NCI-H2107 treated with DMSO at 0.1 percent for 48 hours (cell line): ENCODE data around the gene ZDHHC11B.
"Not testable (repeated sequence)": the region's sequence is repeated elsewhere in the genome, so short reads cannot be mapped to it uniquely, and the experiment has no call there.

Experiments
- DNase-seq: peaks from one replicate; lab custom pipeline; 2025; ENCODE audit not compliant: unreplicated experiment; lab: John Stamatoyannopoulos, UW

Gene ZDHHC11B

DNA sequence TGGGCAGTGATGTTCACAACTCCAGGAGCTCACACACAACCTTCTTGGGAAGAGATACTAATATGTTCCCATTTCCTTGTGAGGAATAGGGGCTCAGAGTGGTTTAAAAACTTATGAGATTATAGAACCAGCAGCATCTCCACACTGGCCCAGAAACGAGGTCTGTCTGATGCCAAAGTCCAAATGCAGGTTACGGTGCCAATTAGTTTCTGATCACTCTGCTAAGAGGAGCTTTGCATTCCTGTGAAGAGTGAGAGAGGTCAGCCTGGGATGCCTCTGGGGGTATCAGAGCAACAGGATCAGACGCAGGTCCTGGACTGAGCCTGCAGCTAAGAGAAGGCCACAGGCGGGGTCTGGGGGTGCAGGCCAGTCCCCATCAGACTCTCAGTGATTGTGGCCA is 61.2 kb downstream of the ZDHHC11B start:
- DNase-seq, result not testable (repeated sequence)

DNA sequence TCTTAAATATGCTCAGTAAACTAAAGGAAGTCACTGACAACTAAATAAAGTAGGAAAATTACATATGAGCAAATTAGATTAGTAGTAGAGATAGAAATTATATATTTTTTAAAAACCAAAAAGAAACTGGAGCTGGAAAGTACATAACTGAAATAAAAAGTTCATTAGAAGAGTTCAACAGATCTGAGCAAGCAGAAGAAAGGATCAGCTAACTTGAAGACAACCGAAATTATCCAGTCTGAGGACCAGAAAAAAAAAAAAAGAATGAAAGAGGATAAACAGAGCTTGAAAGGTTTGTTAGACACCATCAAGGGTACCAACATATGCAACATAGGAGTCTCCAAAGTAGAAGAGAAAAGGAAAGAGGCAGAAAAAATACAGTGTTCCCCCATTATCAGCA is 65.2 kb downstream of the ZDHHC11B start:
- DNase-seq, result not testable (repeated sequence)

DNA sequence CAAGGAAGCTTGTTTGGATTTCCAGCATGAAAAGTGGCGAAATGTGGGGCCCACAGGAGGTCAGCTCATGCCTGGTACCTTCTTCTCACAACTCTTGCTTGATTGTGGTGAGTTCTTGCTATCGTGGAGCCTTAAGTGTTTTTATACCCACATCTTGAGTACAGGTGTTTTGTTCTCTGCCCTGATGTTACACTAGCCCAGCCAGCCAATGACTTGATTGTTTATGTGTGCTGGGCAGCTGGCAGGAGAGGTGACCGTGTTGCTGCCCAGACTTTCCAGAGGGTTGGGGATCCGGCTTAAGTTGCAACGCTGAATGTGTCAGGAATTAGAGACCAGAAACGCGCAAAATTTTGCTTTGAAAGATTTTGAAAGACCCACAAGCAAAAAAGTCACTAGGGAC is 67.4 kb downstream of the ZDHHC11B start:
- no peak for DNase-seq

DNA sequence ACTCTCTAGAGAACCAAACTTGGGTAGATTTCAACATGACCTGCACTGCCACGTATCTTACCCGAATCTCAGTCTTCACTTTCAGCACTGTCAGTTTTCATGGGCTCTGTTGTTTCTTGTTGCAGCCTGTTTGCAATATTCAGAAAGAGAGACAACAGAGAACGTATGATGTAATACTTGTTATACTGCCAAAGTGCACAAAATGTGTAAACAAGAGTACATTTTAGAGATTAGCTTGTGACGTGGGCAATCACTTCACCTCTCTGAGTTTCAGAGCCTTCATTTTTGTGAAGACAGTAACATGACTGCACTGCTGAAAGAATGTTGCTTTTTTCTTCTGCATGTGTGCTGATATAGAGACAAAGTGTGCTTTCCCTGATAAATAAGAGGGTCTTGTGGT is 67.8 kb downstream of the ZDHHC11B start:
- not testable (repeated sequence) for DNase-seq

DNA sequence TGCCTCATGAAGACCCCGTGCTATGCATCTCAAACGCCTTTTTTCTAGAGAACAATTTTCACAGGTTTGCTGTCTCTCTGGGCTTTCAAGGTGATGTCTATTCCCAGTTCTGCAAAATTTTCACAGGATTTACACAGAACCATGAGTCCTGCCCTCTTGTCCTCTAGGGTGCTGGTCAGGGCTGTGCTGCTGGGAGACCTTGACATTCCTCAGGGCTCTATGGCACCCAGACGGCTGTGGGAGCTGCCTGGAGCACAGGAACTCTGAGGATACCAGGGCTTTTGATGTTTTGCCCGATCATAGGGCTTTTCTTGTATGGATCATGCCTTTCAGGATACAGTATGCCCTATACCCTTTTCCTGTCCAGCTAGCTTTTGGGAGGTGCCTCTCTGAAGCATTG is 68.9 kb downstream of the ZDHHC11B start:
- DNase-seq, result not testable (repeated sequence)

DNA sequence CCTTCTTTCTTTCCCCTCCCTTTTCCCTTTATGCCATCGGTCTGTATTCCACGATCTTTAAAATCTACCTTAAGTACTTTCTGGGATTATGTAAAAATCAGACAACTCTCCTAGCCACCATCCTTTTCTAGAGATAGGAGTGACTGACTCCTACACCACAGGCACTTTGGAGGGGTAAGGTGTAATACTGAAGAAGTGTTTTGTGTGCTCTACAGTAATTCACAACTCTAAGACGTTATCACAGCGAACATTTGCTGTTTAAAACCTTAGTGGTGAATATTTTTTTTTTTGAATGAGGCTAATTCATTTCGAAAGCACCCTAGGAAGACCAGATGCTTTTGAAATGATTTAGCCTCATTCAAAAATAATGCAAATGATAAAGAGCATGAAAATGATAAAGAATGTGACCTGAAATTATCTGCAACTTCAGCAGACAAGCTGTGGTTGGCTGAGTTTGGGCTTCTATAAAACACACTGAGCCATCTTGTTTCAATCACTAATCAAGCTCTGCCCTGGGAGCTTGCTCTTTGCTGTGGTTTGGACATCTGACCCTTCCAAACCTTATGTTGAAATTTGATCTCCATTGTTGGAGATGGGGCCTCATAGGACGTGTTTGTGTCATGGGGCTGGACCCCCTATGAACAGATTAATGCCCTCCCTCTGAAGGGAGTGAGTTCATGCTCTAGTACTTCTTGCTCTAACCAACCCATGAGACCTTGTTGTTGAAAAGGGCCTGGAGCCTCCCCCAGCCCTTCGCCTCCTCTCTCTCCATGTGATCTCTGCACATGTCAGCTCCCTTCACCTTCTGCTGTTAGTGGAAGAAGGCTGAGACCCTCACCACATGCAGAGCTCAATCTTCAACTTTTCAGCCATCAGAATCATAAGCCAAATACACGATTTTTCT is 70.1 kb downstream of the ZDHHC11B start:
- DNase-seq, result not testable (repeated sequence)

DNA sequence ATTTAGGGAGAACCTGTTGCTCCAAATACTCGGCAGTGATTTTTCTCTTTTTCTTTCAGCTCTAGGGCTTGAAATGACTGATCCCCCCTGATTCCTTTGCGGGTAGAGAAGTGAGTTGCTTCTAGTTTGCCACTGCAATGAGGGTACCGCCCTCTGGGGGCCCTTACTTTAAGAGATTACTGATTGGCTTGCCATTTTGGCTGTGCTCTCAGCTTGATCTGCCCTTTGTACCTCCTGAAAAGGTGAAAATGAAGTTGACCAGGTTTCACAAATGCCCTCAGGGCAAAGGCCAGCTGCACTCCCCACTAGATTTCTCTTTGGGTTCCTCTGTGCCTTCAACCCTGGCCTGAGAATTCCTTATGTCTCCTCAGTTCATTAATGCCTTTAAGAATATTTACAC is 70.8 kb downstream of the ZDHHC11B start:
- not testable (repeated sequence) for DNase-seq

DNA sequence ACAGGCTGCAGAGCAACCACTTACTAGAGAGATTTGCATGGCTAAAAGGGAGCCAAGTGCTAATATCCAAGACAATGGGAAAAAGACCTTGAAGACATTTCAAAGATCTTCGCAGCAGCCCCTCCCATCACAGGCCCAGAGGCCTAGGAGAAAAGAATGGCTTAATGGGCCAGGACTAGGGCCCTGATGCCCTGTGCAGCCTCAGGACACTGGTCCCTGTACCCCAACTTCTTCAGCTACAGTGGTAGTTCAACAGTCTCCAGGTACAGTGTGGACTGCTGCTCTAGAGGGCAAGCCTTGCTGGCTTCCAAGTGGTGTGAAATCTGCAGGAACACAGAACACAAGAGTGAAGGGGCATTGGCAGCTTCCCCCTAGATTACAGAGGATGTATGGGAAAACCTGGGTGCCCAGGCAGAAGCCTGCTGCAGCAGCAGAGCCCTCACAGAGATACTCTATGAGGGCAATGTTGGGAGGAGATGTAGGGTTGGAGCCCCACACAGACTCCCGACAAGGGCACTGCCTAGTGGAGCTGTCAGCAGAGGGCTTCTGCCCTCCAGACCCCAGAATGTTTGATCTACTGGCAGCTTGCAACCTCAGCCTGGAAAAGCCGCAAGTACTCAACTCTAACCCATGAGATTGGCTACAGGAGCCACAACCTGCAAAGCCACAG is 75.5 kb downstream of the ZDHHC11B start:
- DNase-seq, result not testable (repeated sequence)

DNA sequence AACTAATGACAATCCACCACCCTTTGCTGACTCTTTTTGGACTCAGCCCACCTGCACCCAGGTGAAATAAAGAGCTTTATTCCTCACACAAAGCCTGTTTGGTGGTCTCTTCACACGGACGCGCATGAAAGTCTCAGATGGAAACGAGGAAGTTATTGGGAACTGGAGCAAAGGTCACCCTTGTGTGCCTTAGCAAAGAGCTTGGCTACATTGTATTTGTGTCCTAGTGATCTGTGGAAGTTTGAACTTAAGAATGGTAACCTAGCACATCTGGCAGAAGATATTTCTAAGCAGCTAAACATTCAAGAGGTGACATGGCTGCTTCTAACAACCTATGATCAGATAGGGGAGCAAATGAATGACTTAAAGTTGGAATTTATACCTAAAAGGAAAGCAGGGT is 76.2 kb downstream of the ZDHHC11B start:
- not testable (repeated sequence) for DNase-seq

DNA sequence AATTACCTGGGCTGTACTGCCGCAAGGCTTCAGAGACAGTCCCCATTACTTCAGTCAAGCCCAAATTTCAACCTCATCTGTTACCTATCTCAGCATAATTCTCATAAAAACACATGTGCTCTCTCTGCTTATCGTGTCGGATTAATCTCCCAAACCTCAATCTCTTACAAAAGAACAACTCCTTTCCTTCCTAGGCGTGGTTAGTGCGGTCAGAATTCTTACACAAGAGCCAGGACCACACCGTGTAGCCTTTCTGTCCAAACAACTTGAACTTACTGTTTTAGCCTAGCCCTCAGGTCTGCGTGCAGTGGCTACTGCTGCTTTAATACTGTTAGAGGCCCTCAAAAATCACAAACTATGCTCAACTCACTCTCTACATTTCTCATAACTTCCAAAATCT is 78.4 kb downstream of the ZDHHC11B start:
- DNase-seq, result not testable (repeated sequence)

DNA sequence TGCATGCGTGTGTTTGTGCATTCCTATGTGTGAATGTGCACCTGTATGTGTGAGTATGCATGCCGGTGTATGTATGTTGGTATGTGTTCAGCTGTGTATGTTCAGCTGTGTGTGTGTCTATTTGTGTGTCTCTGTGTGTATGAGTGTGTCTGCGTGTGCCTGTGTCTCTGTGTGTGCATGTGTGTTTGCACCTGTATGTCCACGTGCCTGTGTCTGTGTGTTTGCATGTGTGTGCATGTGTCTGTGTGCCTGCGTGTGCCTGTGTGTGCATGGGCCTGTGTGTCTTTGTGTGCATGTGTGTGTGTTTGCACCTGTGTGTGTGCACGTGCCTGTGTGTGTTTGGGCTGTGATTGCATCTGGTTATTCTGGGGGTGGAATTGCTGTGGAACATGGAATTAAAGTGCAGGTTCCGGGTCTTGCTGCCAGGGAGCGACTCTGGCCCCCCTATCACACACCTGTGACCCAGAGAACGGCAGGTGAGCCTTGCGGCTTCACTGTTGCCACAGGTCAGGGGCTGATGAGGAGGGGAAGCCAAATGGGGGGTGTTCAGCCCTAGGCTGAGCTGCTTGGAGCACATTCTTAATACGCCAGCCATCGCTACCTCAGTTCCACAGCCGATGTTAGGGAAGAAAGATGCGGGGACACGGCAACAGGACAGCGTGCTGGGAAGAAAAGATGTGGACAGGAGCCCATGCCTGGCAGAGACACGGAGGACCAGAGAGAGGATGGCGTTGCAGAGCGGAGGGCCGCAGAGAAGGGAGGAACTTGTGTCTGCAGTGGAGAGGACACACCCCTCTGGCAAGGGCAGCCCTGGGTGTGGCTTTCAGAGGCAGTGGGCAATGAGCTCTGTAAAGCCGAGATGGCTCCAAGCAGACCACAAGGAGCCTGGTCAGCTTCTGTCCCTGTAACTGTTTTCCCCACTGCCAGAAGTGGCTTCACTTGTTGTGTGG is 87.5 kb downstream of the ZDHHC11B start:
- DNase-seq, result not testable (repeated sequence)

DNA sequence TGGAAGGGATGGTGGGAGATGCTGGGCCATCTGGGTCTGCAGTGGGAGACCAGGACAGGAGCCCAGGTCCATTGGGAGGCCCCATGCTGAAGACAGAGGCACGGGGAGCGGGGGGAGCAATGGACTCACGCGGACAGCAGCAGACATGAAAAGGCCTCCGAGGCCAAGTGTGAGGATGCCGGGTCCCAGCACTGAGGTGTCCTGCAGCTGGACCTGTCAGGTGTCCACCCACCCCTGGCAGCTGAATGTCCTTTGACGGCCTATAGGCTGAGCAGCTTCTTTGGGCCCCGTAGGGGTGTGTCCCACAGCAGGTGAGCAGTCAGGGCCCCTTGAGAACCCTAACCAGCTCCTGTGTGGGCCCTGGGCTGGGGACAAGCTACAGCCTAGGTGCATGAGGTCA is 88.3 kb downstream of the ZDHHC11B start:
- DNase-seq, result not testable (repeated sequence)

DNA sequence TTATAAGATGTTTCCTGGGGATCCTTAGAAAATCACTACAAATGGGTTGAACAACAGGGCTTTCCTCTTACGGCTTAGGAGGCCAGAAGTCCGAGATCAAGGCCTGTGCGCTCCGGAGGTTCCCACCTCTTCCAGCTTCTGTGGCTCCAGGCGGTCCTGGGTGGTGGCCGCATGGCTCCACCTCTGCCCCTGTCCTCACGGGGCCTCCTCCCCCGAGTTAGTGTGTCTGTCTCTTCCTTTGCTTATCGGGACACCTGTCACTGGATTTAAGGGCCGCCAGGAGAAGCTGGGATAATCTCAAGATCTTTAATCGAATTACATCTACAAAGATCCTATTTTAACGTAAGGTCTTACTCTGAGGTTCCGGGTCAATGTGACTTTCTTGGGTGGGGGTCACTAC is 89.1 kb downstream of the ZDHHC11B start:
- not testable (repeated sequence) for DNase-seq

DNA sequence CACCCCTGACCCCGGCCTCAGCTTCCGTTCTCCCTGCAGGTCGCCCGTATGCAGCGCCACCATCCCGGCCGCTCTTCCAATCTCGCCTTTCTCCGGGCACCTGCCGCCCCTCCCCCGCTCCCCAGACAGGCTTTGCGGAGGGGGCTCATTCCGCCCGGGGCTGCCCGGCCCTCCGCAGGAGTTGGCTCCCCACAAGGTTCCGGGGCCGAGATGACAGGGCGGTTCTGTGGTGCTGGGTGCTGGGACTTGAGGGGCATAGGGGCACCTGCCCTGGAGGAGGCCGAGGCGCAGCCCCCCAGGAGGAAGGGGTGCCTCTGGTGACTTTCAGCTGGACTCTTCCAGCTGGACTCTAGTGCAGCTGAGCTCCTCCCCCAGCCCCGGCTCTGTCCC is 90.5 kb downstream of the ZDHHC11B start:
- DNase-seq, result not testable (repeated sequence)

DNA sequence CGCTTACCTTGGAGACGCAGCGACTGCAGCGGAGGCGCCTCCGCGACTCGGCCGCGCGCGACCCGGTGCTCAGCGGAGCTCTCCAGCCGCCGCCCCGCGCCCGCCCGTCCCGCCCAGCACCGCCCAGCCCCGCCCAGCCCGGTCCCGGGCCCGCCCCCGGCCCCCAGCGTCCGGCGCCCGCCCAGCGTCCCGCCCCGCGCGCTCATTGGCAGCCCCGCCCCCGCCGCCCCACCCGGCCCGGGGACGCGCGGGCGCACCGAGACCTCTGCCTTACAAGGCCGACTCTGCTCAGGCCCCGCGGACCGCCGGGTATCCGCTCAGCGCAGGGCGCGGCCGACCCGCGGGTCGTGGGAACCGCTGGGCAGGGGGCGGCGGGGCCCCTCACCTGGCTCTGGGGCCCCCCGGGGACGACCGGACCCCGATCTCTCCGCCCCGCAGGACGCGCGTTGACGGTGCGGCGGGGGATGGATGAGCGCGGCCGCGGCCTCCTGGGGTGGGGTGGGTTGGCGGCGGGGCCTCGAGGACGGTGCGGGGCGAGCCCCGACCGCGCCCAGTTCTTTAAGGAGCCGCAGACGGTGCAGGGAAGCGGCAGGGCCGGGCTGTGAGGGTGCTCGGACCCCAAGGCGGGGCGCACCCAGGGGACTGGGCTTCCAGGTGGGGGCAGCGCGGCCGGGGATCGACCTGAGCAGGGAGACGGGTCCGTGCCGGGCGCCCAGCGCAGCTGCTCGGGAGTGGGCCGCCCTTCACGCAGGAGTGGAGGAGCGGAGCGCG is 91.1 kb downstream of the ZDHHC11B start, which contains the start of gene TPPP:
Gene TPPP (minus strand): TSS at position 82 of the 771 bp plus-strand sequence. CDS start 15,292 bp downstream, outside the sequence.
- not testable (repeated sequence) for DNase-seq

DNA sequence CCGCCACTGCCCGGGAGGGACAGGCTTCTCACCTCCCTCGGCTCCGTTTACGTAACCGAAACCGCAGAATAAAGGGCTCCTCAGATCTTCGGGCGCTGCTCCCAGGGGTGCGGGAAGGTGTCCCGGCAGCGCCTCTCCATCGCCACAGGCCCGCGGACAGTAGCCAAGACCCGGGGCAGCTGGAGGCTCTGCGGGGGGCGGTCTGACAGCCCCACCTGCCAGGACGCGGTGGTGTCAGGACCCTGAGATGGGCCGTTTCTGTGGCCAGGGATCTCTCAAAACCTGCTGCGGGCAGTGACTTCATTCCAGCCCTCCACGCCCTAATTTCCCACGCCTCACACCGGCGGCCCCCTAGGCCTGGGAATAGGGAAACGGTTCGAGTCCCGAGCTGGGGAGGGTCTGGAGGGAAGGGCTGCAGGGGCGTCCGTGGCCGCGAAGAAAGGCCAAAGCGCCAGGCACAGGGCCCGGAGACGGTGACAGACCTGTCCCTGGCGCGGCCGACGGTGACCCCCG is 91.9 kb downstream of the ZDHHC11B start:
- DNase-seq, result not testable (repeated sequence)

DNA sequence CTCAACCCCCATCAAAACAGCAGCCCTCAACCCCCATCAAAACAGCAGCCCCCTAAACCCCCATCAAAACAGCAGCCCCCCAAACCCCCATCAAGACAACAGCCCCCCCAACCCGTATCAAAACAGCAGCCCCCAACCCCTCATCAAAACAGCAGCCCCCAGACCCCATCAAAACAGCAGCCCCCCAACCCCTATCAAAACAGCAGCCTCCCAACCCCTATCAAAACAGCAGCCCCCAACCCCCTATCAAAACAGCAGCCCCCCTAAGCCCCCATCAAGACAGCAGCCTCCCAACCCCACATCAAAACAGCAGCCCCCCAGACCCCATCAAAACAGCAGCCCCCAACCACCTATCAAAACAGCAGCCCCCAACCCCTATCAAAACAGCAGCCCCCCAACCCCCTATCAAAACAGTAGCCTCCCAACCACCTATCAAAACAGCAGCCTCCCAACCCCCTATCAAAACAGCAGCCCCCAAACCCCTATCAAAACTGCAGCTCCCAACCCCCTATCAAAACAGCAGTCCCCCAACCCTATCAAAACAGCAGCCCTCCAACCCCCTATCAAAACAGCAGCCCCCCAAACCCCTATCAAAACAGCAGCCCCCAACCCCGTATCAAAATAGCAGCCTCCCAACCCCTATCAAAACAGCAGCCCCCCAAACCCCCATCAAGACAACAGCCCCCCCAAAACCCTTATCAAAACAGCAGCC is 92.6 kb downstream of the ZDHHC11B start:
- no peak for DNase-seq

DNA sequence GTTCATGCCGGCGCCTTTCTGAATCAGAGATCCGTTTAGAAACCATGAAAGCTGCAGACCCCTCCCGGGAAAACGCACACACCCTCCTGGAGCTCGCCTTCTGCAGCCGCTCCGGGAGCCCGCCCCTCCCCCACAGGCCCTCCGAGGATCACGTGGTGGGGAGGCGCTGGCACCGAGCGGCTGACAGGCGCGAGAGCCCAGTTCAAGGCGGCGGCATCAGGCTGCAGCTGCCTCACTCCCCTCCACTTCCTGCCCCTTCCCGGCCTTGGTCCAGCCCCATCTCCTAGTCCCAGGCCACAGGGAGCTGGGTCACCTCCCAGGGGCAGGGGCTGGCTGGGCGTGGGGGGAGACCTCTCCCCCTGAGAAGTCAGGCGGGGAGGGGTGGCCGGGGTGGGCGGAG is 93.5 kb downstream of the ZDHHC11B start:
- not testable (repeated sequence) for DNase-seq

DNA sequence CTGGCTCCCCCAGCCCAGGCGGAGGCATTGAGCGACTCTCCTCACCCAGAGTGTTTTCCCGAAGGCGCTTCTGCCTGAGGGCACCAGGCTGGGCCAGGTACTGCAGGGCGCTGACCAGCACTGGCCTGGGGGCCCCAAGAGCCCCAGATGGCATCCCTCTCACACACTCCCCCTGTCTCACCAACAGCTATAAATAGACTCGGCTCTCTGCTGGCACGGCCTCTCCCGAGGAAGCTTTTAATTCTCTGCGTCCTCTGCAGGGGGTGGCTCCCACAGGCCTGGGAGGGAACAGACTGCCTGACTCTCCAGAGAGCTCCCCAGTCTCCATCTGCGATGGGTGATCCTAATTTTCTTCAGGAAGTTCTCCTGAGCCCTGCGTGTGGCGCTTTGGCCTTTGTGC is 94.2 kb downstream of the ZDHHC11B start:
- not testable (repeated sequence) for DNase-seq
